Measurements from ENCODE around the gene SNX20.

The SNX20 gene

GRCh38 chr16:50629334-50629733 lies 51.8 kb downstream of the SNX20 start:
- H3K4me3 ChIP-seq (ENCODE audit: insufficient read depth, low read length, poor library complexity, severe bottlenecking) = no peak overlapping the region
- no peaks in the 10 kb centered on the region for H3K27me3 ChIP-seq (ENCODE audit: low read length)
- no peak overlapping the region for H3K27ac ChIP-seq (ENCODE audit: low read depth, low read length)
- no peaks in the 10 kb centered on the region for H3K79me2 ChIP-seq (ENCODE audit: insufficient read depth, low read length)
- no peaks in the 10 kb centered on the region for H3K9me3 ChIP-seq (ENCODE audit: insufficient read depth, low read length)
- H2AFZ ChIP-seq (ENCODE audit: low read depth, low read length, severe bottlenecking) = no peak overlapping the region
- no peak for TF ChIP-seq EZH2phosphoT487 (conservative IDR thresholded peaks at IDR 0.05; ENCODE audit: low read length)
- no peaks in the 10 kb centered on the region for H3F3A ChIP-seq (ENCODE audit: insufficient read depth)
- H3K9ac ChIP-seq (ENCODE audit: low read length) = no peak overlapping the region
- no peaks in the 10 kb centered on the region for H3K9me2 ChIP-seq (replicated peaks; ENCODE audit: insufficient read depth, low read length)
- H3K4me2 ChIP-seq (ENCODE audit: low read depth, low read length, poor library complexity, severe bottlenecking) = no peak overlapping the region
- H3K36me3 ChIP-seq (ENCODE audit: low read length) = no peaks in the 10 kb centered on the region
- no peaks in the 10 kb centered on the region for H4K20me1 ChIP-seq (ENCODE audit: low read depth, low read length)

GRCh38 chr16:50628156-50628802 lies 52.8 kb downstream of the SNX20 start:
- no peak overlapping the region for H3K4me2 ChIP-seq (ENCODE audit: low read depth, low read length, poor library complexity, severe bottlenecking)

GRCh38 chr16:50627419-50627818 lies 53.7 kb downstream of the SNX20 start:
- no peak overlapping the region for H3K4me3 ChIP-seq (ENCODE audit: insufficient read depth, low read length, poor library complexity, severe bottlenecking)
- H3K9me3 ChIP-seq (ENCODE audit: insufficient read depth, low read length) = no peaks in the 10 kb centered on the region
- H3K9ac ChIP-seq (ENCODE audit: low read length) = no peak overlapping the region
- no peaks in the 10 kb centered on the region for H4K20me1 ChIP-seq (ENCODE audit: low read depth, low read length)
- H3K27me3 ChIP-seq (ENCODE audit: low read length) = no peaks in the 10 kb centered on the region
- H3F3A ChIP-seq (ENCODE audit: insufficient read depth) = no peaks in the 10 kb centered on the region
- TF ChIP-seq EZH2phosphoT487 (conservative IDR thresholded peaks at IDR 0.05; ENCODE audit: low read length) = no peak
- no peak for TF ChIP-seq CTCF (IDR thresholded peaks at IDR 0.05; ENCODE audit: insufficient read depth, low read length, poor library complexity, severe bottlenecking)
- H3K36me3 ChIP-seq (ENCODE audit: low read length) = no peaks in the 10 kb centered on the region
- H3K9me2 ChIP-seq (replicated peaks; ENCODE audit: insufficient read depth, low read length) = no peaks in the 10 kb centered on the region
- H3K27ac ChIP-seq (ENCODE audit: low read depth, low read length) = no peak overlapping the region
- no peak overlapping the region for H2AFZ ChIP-seq (ENCODE audit: low read depth, low read length, severe bottlenecking)
- H3K4me2 ChIP-seq (ENCODE audit: low read depth, low read length, poor library complexity, severe bottlenecking) = no peak overlapping the region
- no peaks in the 10 kb centered on the region for H3K79me2 ChIP-seq (ENCODE audit: insufficient read depth, low read length)

More at GRCh38 chr16:50628156-50628802, 52.8 kb downstream of the SNX20 start:
- Histone ChIP-seq H3K4me3 (ENCODE audit: insufficient read depth, low read length, poor library complexity, severe bottlenecking) (no peak overlapping the region), H4K20me1 (ENCODE audit: low read depth, low read length) (no peaks in the 10 kb centered on the region), H3K9me2 (replicated peaks; ENCODE audit: insufficient read depth, low read length) (no peaks in the 10 kb centered on the region), H3K9ac (ENCODE audit: low read length) (no peak overlapping the region), H2AFZ (ENCODE audit: low read depth, low read length, severe bottlenecking) (no peak overlapping the region), H3K9me3 (ENCODE audit: insufficient read depth, low read length) (no peaks in the 10 kb centered on the region), H3K27ac (ENCODE audit: low read depth, low read length) (no peak overlapping the region), H3K36me3 (ENCODE audit: low read length) (no peaks in the 10 kb centered on the region), H3K79me2 (ENCODE audit: insufficient read depth, low read length) (no peaks in the 10 kb centered on the region), H3F3A (ENCODE audit: insufficient read depth) (no peaks in the 10 kb centered on the region), H3K27me3 (ENCODE audit: low read length) (no peaks in the 10 kb centered on the region)
- no peak for TF ChIP-seq CTCF (IDR thresholded peaks at IDR 0.05; ENCODE audit: insufficient read depth, low read length, poor library complexity, severe bottlenecking)
- no peak for TF ChIP-seq EZH2phosphoT487 (conservative IDR thresholded peaks at IDR 0.05; ENCODE audit: low read length)

GRCh38 chr16:50626868-50627267 lies 54.2 kb downstream of the SNX20 start:
- Histone ChIP-seq H3K27ac (ENCODE audit: low read depth, low read length) (no peak overlapping the region), H3K4me3 (ENCODE audit: insufficient read depth, low read length, poor library complexity, severe bottlenecking) (no peak overlapping the region)

More at GRCh38 chr16:50626868-50627267, 54.2 kb downstream of the SNX20 start:
- Histone ChIP-seq H3K4me2 (ENCODE audit: low read depth, low read length, poor library complexity, severe bottlenecking) (no peak overlapping the region), H2AFZ (ENCODE audit: low read depth, low read length, severe bottlenecking) (no peak overlapping the region), H3K79me2 (ENCODE audit: insufficient read depth, low read length) (no peaks in the 10 kb centered on the region), H4K20me1 (ENCODE audit: low read depth, low read length) (no peaks in the 10 kb centered on the region), H3K9me3 (ENCODE audit: insufficient read depth, low read length) (no peaks in the 10 kb centered on the region), H3K27me3 (ENCODE audit: low read length) (no peaks in the 10 kb centered on the region), H3K36me3 (ENCODE audit: low read length) (no peaks in the 10 kb centered on the region), H3K9me2 (replicated peaks; ENCODE audit: insufficient read depth, low read length) (no peaks in the 10 kb centered on the region), H3F3A (ENCODE audit: insufficient read depth) (no peaks in the 10 kb centered on the region), H3K9ac (ENCODE audit: low read length) (no peak overlapping the region)
- no peak for TF ChIP-seq CTCF (IDR thresholded peaks at IDR 0.05; ENCODE audit: insufficient read depth, low read length, poor library complexity, severe bottlenecking)
- no peak for TF ChIP-seq EZH2phosphoT487 (conservative IDR thresholded peaks at IDR 0.05; ENCODE audit: low read length)

Data from SU-DHL-6 (cell line).